Thyroid gland (tissue), 4 donors: Measurements from ENCODE around the gene WDR31. TPM values are rescaled to one million over a fixed set of nuclear protein-coding genes. Genes with fewer than 3 reads are reported as not detected.

Source experiments
- DNase-seq, 2 donors: peaks; one replicate each; pipeline ENCODE4 v3.0.0-alpha.2; 2019
- H3K27ac ChIP-seq, 3 donors: fragments of 200-600 bp; sonication (generic); 1 replicate in 2 of 3; 2 replicates in 1 of 3; pipeline ENCODE4 v1.5.1; 2016 to 2019; ENCODE audit warnings: mild to moderate bottlenecking in 1 of 3, moderate library complexity in 1 of 3
- H3K27me3 ChIP-seq: fragments of 200-600 bp; sonication (generic); one replicate; pipeline ENCODE4 v1.5.1; 2019
- H3K36me3 ChIP-seq, 2 donors: fragments of 200-600 bp; sonication (generic); one replicate each; pipeline ENCODE4 v1.5.1; 2016 to 2019
- H3K4me1 ChIP-seq, 2 donors: fragments of 200-600 bp; sonication (generic); one replicate each; pipeline ENCODE4 v1.5.1; 2017 to 2019
- H3K4me3 ChIP-seq, 3 donors: fragments of 200-600 bp; sonication (generic); replicated peaks in 1 of 3; 1 replicate in 2 of 3; 2 replicates in 1 of 3; pipeline ENCODE4 v1.5.1; 2016; ENCODE audit warnings: mild to moderate bottlenecking in 1 of 3
- H3K9me3 ChIP-seq: fragments of 200-600 bp; sonication (generic); one replicate; pipeline ENCODE4 v1.5.1; 2017
- CTCF ChIP-seq, 6 experiments: fragments of 200-600 bp in 3 of 6; fragments of 450-650 bp in 3 of 6; sonication (generic) in 3 of 6; IDR thresholded peaks; one replicate each; pipeline ENCODE4 v1.5.1; 2016 to 2019; ENCODE audit warnings: antibody characterized with exemption in 6 of 6, mild to moderate bottlenecking in 2 of 6, inconsistent platforms in 1 of 6, moderate library complexity in 1 of 6
- POLR2A ChIP-seq, 2 donors: fragments of 450-650 bp; IDR thresholded peaks; one replicate each; pipeline ENCODE4 v1.6.1; 2017; ENCODE audit warnings: antibody characterized with exemption in 2 of 2, mild to moderate bottlenecking in 2 of 2, moderate library complexity in 1 of 2
- WGBS, 2 donors: methylation state at CpG; one replicate each; pipeline ENCODE4 v1.1.5; 2017; 5-methylcytosine and 5-hydroxymethylcytosine counted together
- intact Hi-C: fragments of 100-400 bp; cut with DNase I; formaldehyde crosslinking; loops from one replicate; pipeline ENCODE4 v1.15.1; 2023
- total RNA-seq, 4 donors: library from RNA; depleted of rRNA; stranded (reverse); fragments of >200 nt; gene quantifications; one replicate each; pipeline ENCODE4 v1.2.3, GENCODE V29; 2016

The WDR31 gene
- total RNA-seq, 4 donors from 2014 or later, result 3.8 to 7.3 (median 6.5) TPM

GRCh38 chr9:113328045-113328782 is 11.9 kb downstream of the WDR31 start:
- WGBS, 2 donors, result 94 to 97% methylated on average over 3 of the region's 3 CpGs
- intact Hi-C loops, result no loop called here
- Histone ChIP-seq H3K9me3 (no peaks in the 10 kb centered on the region), H3K4me1 (no peaks in the 10 kb centered on the region), H3K27me3 (no peaks in the 10 kb centered on the region), H3K4me3 (no peak overlapping the region), H3K27ac (no peak overlapping the region), H3K36me3 (peaks cover 0 to 7% of the 10 kb centered on the region in 2 donors)
- no peak for DNase-seq
- TF ChIP-seq POLR2A (IDR thresholded peaks at IDR 0.05) (no peak), CTCF (IDR thresholded peaks at IDR 0.05) (no peak)

GRCh38 chr9:113326230-113326629 is 13.8 kb downstream of the WDR31 start:
- Histone ChIP-seq H3K36me3 (peaks cover 0 to 5% of the 10 kb centered on the region in 2 donors), H3K4me1 (no peaks in the 10 kb centered on the region), H3K9me3 (no peaks in the 10 kb centered on the region), H3K27me3 (no peaks in the 10 kb centered on the region), H3K27ac (no peak overlapping the region), H3K4me3 (no peak overlapping the region)
- intact Hi-C loops, result no loop called here
- DNase-seq, result no peak
- 95 to 97% methylated on average over 4 of the region's 4 CpGs for WGBS, 2 donors
- TF ChIP-seq POLR2A (IDR thresholded peaks at IDR 0.05), result no peak
- no peak for TF ChIP-seq CTCF (IDR thresholded peaks at IDR 0.05)

- DNase-seq, result no peak
- Histone ChIP-seq H3K9me3 (no peaks in the 10 kb centered on the region), H3K4me3 (no peak overlapping the region), H3K27me3 (no peaks in the 10 kb centered on the region), H3K4me1 (no peaks in the 10 kb centered on the region), H3K27ac (no peak overlapping the region), H3K36me3 (peaks cover 0 to 16% of the 10 kb centered on the region in 2 donors)
- intact Hi-C loops, result no loop called here
- TF ChIP-seq POLR2A (IDR thresholded peaks at IDR 0.05) (no peak), CTCF (IDR thresholded peaks at IDR 0.05) (no peak)
- WGBS, 2 donors, result 80 to 94% methylated on average over 6 of the region's 6 CpGs
Measured at GRCh38 chr9:113322671-113323070, 17.4 kb downstream of the WDR31 start.

DNA sequence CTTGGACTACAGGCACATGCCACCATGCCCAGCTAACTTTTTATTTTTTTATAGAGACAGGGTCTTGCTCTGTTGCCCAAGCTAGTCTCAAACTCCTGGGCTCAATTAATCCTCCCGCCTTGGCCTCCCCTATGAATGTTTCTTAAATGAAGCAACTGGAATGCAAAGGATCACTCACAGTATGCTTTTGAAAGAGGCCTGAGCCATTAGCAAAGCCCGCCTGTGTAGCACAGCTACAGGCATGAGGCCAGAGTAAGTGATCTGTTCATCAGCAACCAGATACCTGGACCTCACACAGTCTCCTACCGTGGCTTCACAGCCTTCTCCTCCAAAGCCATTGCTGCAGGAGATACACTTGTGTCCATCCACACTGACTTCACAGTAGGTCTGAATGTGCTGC is 20.0 kb downstream of the WDR31 start:
- no peak overlapping the region for H3K27ac ChIP-seq
- no peaks in the 10 kb centered on the region for H3K27me3 ChIP-seq
- intact Hi-C loops, result no loop called here
- WGBS, 2 donors, result 95 to 99% methylated on average over 3 of the region's 3 CpGs
- H3K4me3 ChIP-seq, result no peak overlapping the region
- H3K4me1 ChIP-seq, result no peaks in the 10 kb centered on the region
- H3K36me3 ChIP-seq, result peaks cover 0 to 20% of the 10 kb centered on the region in 2 donors
- no peak for DNase-seq
- no peaks in the 10 kb centered on the region for H3K9me3 ChIP-seq
- TF ChIP-seq POLR2A (IDR thresholded peaks at IDR 0.05) (no peak), CTCF (IDR thresholded peaks at IDR 0.05) (no peak)

- no peak for TF ChIP-seq POLR2A (IDR thresholded peaks at IDR 0.05)
- TF ChIP-seq CTCF (IDR thresholded peaks at IDR 0.05), result no peak
- H3K27me3 ChIP-seq, result no peaks in the 10 kb centered on the region
- DNase-seq, result no peak
- no peak overlapping the region for H3K27ac ChIP-seq
- intact Hi-C loops, result no loop called here
- WGBS, 2 donors, result 82 to 83% methylated on average over 2 of the region's 2 CpGs
- H3K36me3 ChIP-seq, result peaks cover 0 to 20% of the 10 kb centered on the region in 2 donors
- H3K4me1 ChIP-seq, result no peaks in the 10 kb centered on the region
- H3K9me3 ChIP-seq, result no peaks in the 10 kb centered on the region
- H3K4me3 ChIP-seq, result no peak overlapping the region
Measured at GRCh38 chr9:113319054-113319453, 21.0 kb downstream of the WDR31 start.
